ENCODE results near the gene KIF13A. TPM values are rescaled to one million over a fixed set of nuclear protein-coding genes. Genes with fewer than 3 reads are reported as not detected.
"Not testable (repeated sequence)": the region's sequence is repeated elsewhere in the genome, so short reads cannot be mapped to it uniquely, and the experiment has no call there.

The KIF13A gene
- total RNA-seq, 1 experiment from 2014 or later: 52.2 TPM

DNA sequence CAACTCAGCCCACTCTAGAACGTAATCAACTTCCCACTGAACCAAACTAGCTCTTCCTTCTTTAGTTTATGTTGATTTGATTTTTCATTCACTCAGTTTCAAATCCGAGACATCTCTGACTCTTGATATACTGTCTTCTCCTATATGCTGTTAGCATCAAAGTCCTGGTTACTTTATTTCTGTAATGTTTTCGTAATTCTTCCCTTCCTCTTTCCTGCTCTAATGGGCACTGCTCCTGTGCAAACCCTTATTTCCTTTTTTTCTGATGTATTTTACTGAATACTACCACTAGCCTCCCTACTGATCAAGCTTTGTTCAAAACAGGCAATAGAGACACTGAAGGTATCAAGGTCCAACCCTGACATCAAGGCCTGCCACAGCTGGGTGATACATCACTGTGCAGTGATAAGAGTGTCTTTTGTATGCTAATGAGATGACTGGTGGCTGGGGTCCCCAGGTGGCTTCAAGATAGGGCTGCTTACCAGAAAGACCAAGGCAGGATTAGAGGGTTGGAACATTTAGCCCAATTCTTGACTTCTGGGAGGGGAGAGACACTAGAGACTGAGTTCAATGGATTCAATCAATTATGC, 95.2 kb downstream of the KIF13A start:
- no peak overlapping the region for H3K4me3 ChIP-seq
- no peaks in the 10 kb centered on the region for H3K9me2 ChIP-seq (ENCODE audit: insufficient read depth)
- POLR2A ChIA-PET (ENCODE audit: unreplicated experiment): no interaction called here
- CTCF ChIA-PET: no interaction called here
- H3K4me1 ChIP-seq (replicated peaks; ENCODE audit: insufficient read depth): no peaks in the 10 kb centered on the region
- H3K4me2 ChIP-seq: no peak overlapping the region
- no peak for DNase-seq
- no peaks in the 10 kb centered on the region for H3F3A ChIP-seq (ENCODE audit: insufficient read depth, low read depth)
- no peak overlapping the region for H2AFZ ChIP-seq
- H3K27me3 ChIP-seq (ENCODE audit: insufficient read depth, low read depth): no peaks in the 10 kb centered on the region
- H3K36me3 ChIP-seq (ENCODE audit: low read depth): peaks cover 33% of the 10 kb centered on the region
- H3K27ac ChIP-seq: no peak overlapping the region
- peaks cover 26% of the 10 kb centered on the region for H3K9me3 ChIP-seq (ENCODE audit: insufficient read depth, low read depth)
- TF ChIP-seq, protein P1, sequence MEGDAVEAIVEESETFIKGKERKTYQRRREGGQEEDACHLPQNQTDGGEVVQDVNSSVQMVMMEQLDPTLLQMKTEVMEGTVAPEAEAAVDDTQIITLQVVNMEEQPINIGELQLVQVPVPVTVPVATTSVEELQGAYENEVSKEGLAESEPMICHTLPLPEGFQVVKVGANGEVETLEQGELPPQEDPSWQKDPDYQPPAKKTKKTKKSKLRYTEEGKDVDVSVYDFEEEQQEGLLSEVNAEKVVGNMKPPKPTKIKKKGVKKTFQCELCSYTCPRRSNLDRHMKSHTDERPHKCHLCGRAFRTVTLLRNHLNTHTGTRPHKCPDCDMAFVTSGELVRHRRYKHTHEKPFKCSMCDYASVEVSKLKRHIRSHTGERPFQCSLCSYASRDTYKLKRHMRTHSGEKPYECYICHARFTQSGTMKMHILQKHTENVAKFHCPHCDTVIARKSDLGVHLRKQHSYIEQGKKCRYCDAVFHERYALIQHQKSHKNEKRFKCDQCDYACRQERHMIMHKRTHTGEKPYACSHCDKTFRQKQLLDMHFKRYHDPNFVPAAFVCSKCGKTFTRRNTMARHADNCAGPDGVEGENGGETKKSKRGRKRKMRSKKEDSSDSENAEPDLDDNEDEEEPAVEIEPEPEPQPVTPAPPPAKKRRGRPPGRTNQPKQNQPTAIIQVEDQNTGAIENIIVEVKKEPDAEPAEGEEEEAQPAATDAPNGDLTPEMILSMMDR (conservative IDR thresholded peaks at IDR 0.05): no peak
- TF ChIP-seq EZH2 (IDR thresholded peaks at IDR 0.05; ENCODE audit: low read depth): no peak
- no peaks in the 10 kb centered on the region for H3K79me2 ChIP-seq (ENCODE audit: low read depth)
- no peaks in the 10 kb centered on the region for H4K20me1 ChIP-seq (ENCODE audit: insufficient read depth)
- BruUV-seq (replicated peaks): no TSS peak
- intact Hi-C loops (cut with micrococcal nuclease; ENCODE audit: unreplicated experiment): no loop called here

DNA sequence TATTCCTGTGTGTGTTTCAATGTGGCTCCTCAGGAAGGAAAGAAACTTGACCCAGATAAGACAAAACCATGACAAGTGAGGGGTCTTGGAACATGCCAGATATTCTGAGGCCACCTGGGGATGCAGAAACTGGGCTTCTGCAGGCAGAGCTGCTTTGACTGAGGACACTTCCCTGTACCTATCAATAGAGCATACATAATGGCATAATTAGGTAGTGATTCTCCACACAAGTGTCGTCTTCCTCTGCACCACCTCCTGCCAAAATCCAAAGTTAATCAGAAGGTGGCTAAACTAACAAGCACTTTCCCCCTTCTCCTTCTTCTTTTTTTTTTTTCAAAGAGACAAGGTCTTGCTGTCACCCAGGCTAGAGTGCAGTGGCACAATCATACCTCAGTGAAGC, 97.1 kb downstream of the KIF13A start:
- H3K4me1 ChIP-seq (replicated peaks; ENCODE audit: insufficient read depth): no peaks in the 10 kb centered on the region
- H3K79me2 ChIP-seq (ENCODE audit: low read depth): no peaks in the 10 kb centered on the region
- DNase-seq: no peak
- H3K4me2 ChIP-seq: no peak overlapping the region
- no peaks in the 10 kb centered on the region for H3K9me2 ChIP-seq (ENCODE audit: insufficient read depth)
- no peaks in the 10 kb centered on the region for H3K27me3 ChIP-seq (ENCODE audit: insufficient read depth, low read depth)
- H3K4me3 ChIP-seq: no peak overlapping the region
- ChIA-PET POLR2A (ENCODE audit: unreplicated experiment) (interaction anchor here (0.7 kb wide), 1 partner anchor 115 kb away, joined by 6 read pairs; no protein-coding TSS in a partner anchor), CTCF (no interaction called here)
- TF ChIP-seq, protein P1 (conservative IDR thresholded peaks at IDR 0.05): no peak
- no peak for TF ChIP-seq EZH2 (IDR thresholded peaks at IDR 0.05; ENCODE audit: low read depth)
- H3K9me3 ChIP-seq (ENCODE audit: insufficient read depth, low read depth): peaks cover 12% of the 10 kb centered on the region
- BruUV-seq (replicated peaks): no TSS peak
- H3F3A ChIP-seq (ENCODE audit: insufficient read depth, low read depth): no peaks in the 10 kb centered on the region
- H3K27ac ChIP-seq: no peak overlapping the region
- no peak overlapping the region for H2AFZ ChIP-seq
- intact Hi-C loops (cut with micrococcal nuclease; ENCODE audit: unreplicated experiment): no loop called here
- peaks cover 15% of the 10 kb centered on the region for H3K36me3 ChIP-seq (ENCODE audit: low read depth)
- H4K20me1 ChIP-seq (ENCODE audit: insufficient read depth): no peaks in the 10 kb centered on the region

DNA sequence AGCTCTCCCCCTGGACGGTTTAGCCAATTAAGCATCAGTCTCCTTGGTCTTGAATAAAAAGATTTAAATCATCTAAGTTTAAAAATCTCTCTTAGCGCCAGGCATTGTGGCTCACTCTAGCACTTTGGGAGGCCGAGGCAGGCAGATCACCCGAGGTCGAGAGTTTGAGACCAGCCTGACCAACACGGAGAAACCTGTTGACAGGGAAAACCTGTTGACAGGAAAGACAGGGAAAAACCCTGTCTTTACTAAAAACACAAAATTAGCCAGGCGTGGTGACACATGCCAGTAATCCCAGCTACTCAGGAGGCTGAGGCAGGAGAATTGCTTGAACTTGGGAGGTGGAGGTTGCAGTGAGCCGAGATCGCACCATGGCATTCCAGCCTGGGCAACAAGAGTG, 97.7 kb downstream of the KIF13A start:
- DNase-seq; BruUV-seq (replicated peaks); POLR2A ChIA-PET (ENCODE audit: unreplicated experiment); H3K4me2 ChIP-seq; H3K27ac ChIP-seq; H3K9me3 ChIP-seq (ENCODE audit: insufficient read depth, low read depth); H3K4me3 ChIP-seq; H3K27me3 ChIP-seq (ENCODE audit: insufficient read depth, low read depth); H3K9me2 ChIP-seq (ENCODE audit: insufficient read depth); CTCF ChIA-PET; H3K36me3 ChIP-seq (ENCODE audit: low read depth); intact Hi-C loops (cut with micrococcal nuclease; ENCODE audit: unreplicated experiment); H3K4me1 ChIP-seq (replicated peaks; ENCODE audit: insufficient read depth); H3K79me2 ChIP-seq (ENCODE audit: low read depth); H2AFZ ChIP-seq; H3F3A ChIP-seq (ENCODE audit: insufficient read depth, low read depth); H4K20me1 ChIP-seq (ENCODE audit: insufficient read depth): not testable (repeated sequence)

DNA sequence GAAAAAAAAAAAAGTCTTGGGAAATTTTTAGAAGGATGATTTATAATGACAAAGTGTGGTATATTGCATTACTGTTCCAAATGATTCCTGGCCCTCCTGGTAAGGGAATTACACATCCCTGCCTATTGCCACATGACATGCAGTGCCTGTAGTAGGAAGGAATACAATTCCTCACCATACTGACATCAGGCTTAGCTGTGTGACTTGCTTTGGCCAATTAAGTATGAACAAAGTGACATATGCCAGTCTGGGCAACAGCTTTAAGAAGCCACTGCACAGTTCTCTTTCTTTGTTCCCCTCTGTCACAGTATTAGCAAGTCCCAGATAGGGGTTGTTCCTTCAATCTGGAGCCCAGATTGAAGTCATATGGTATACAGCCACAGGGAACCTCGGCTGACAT, 100.5 kb downstream of the KIF13A start:
- Histone ChIP-seq H3K4me1 (replicated peaks; ENCODE audit: insufficient read depth) (no peaks in the 10 kb centered on the region), H3K9me2 (ENCODE audit: insufficient read depth) (no peaks in the 10 kb centered on the region), H3K27ac (no peak overlapping the region), H3K4me3 (no peak overlapping the region), H2AFZ (no peak overlapping the region), H3K4me2 (no peak overlapping the region), H3K9me3 (ENCODE audit: insufficient read depth, low read depth) (no peaks in the 10 kb centered on the region), H3K27me3 (ENCODE audit: insufficient read depth, low read depth) (no peaks in the 10 kb centered on the region), H3K36me3 (ENCODE audit: low read depth) (no peaks in the 10 kb centered on the region), H3F3A (ENCODE audit: insufficient read depth, low read depth) (no peaks in the 10 kb centered on the region), H4K20me1 (ENCODE audit: insufficient read depth) (no peaks in the 10 kb centered on the region), H3K79me2 (ENCODE audit: low read depth) (no peaks in the 10 kb centered on the region)
- no peak for DNase-seq
- POLR2A ChIA-PET (ENCODE audit: unreplicated experiment): no interaction called here
- TF ChIP-seq, protein P1 (conservative IDR thresholded peaks at IDR 0.05): no peak
- TF ChIP-seq EZH2 (IDR thresholded peaks at IDR 0.05; ENCODE audit: low read depth): no peak
- intact Hi-C loops (cut with micrococcal nuclease; ENCODE audit: unreplicated experiment): no loop called here
- no TSS peak for BruUV-seq (replicated peaks)
- CTCF ChIA-PET: no interaction called here
